Trophoblast cell (in vitro differentiated cells and primary cell): Measurements from ENCODE around the gene TDRD12.
"Not testable (repeated sequence)": the region's sequence is repeated elsewhere in the genome, so short reads cannot be mapped to it uniquely, and the experiment has no call there.

Source experiments
- DNase-seq, 2 donors: peaks; one replicate each; pipeline ENCODE4 v3.0.0-alpha.2; 2016
- H2AFZ ChIP-seq: 2 replicates; pipeline ENCODE4 v1.6.1; 2013; ENCODE audit warnings: low read length, moderate library complexity, mild to moderate bottlenecking; ENCODE audit not compliant: insufficient read depth, poor library complexity
- H2AK5ac ChIP-seq: 2 replicates; pipeline ENCODE4 v1.6.1; 2013; ENCODE audit warnings: mild to moderate bottlenecking, low read length
- H2BK120ac ChIP-seq: 2 replicates; pipeline ENCODE4 v1.6.1; 2013; ENCODE audit warnings: low read length, mild to moderate bottlenecking, moderate library complexity; ENCODE audit not compliant: insufficient read depth, poor library complexity
- H2BK12ac ChIP-seq: 2 replicates; pipeline ENCODE4 v1.6.1; 2013; ENCODE audit warnings: mild to moderate bottlenecking, low read length, moderate library complexity
- H2BK5ac ChIP-seq: 2 replicates; pipeline ENCODE4 v1.6.1; 2013; ENCODE audit warnings: low read length, low read depth, moderate library complexity, mild to moderate bottlenecking; ENCODE audit not compliant: poor library complexity
- H3K14ac ChIP-seq: 2 replicates; pipeline ENCODE4 v1.6.1; 2013; ENCODE audit warnings: mild to moderate bottlenecking, low read length
- H3K18ac ChIP-seq: 2 replicates; pipeline ENCODE4 v1.6.1; 2013; ENCODE audit warnings: mild to moderate bottlenecking, low read length
- H3K23ac ChIP-seq: 2 replicates; pipeline ENCODE4 v1.6.1; 2013; ENCODE audit warnings: low read length
- H3K27ac ChIP-seq: 2 replicates; pipeline ENCODE4 v1.5.1; 2013; ENCODE audit warnings: low read depth, mild to moderate bottlenecking, inconsistent platforms, low read length, moderate library complexity
- H3K27me3 ChIP-seq: 2 replicates; pipeline ENCODE4 v1.6.1; 2013; ENCODE audit warnings: inconsistent platforms, mild to moderate bottlenecking, low read length, moderate library complexity; ENCODE audit not compliant: insufficient read depth
- H3K36me3 ChIP-seq, 2 experiments: 1 replicate in 1 of 2; 2 replicates in 1 of 2; pipeline ENCODE4 v1.6.1; 2013; ENCODE audit warnings: low read length in 2 of 2, mild to moderate bottlenecking in 2 of 2, moderate library complexity in 1 of 2; ENCODE audit not compliant: insufficient read depth in 2 of 2, control insufficient read depth in 1 of 2
- H3K4ac ChIP-seq: 2 replicates; pipeline ENCODE4 v1.6.1; 2013; ENCODE audit warnings: low read depth, mild to moderate bottlenecking, low read length, moderate library complexity
- H3K4me1 ChIP-seq, 2 experiments: 1 replicate in 1 of 2; 2 replicates in 1 of 2; pipeline ENCODE4 v1.6.1; 2013; ENCODE audit warnings: low read length in 2 of 2, mild to moderate bottlenecking in 2 of 2, moderate library complexity in 1 of 2; ENCODE audit not compliant: insufficient read depth in 2 of 2, control insufficient read depth in 1 of 2
- H3K4me2 ChIP-seq: 2 replicates; pipeline ENCODE4 v1.6.1; 2013; ENCODE audit warnings: inconsistent platforms, mild to moderate bottlenecking, low read length, moderate library complexity
- H3K4me3 ChIP-seq: 2 replicates; pipeline ENCODE4 v1.5.1; 2013; ENCODE audit warnings: mild to moderate bottlenecking, low read depth, low read length, inconsistent platforms
- H3K79me1 ChIP-seq: one replicate; pipeline ENCODE4 v1.6.1; 2013; ENCODE audit warnings: low read length
- H3K79me2 ChIP-seq: 2 replicates; pipeline ENCODE4 v1.6.1; 2013; ENCODE audit warnings: low read length, mild to moderate bottlenecking; ENCODE audit not compliant: control insufficient read depth, insufficient read depth, poor library complexity
- H3K9ac ChIP-seq: 2 replicates; pipeline ENCODE4 v1.6.1; 2013; ENCODE audit warnings: mild to moderate bottlenecking, low read length
- H3K9me3 ChIP-seq: 2 replicates; pipeline ENCODE4 v1.6.1; 2013; ENCODE audit warnings: low read depth, mild to moderate bottlenecking, control low read depth, inconsistent platforms, low read length; ENCODE audit not compliant: insufficient read depth
- H4K12ac ChIP-seq: 2 replicates; pipeline ENCODE4 v1.6.1; 2013; ENCODE audit warnings: low read depth, mild to moderate bottlenecking, low read length, moderate library complexity
- H4K8ac ChIP-seq: 2 replicates; pipeline ENCODE4 v1.6.1; 2013; ENCODE audit warnings: low read depth, mild to moderate bottlenecking, low read length, moderate library complexity
- H4K91ac ChIP-seq: one replicate; pipeline ENCODE4 v1.6.1; 2013; ENCODE audit warnings: low read depth, mild to moderate bottlenecking, low read length, moderate library complexity
- WGBS: extraction: QIAGEN DNeasy Blood & Tissue Kit; methylation state at CpG from one replicate; pipeline ENCODE4 v1.1.7; 2013; ENCODE audit warnings: missing lambda C conversion rate; ENCODE audit not compliant: insufficient read length, insufficient coverage; ENCODE audit errors: extremely low coverage; 5-methylcytosine and 5-hydroxymethylcytosine counted together

TDRD12 gene

GRCh38 chr19:32837531-32837930, 118.0 kb downstream of the TDRD12 start:
- no peak overlapping the region for H4K12ac ChIP-seq
- H3K14ac ChIP-seq = no peak overlapping the region
- no peaks in the 10 kb centered on the region for H3K36me3 ChIP-seq
- no peak overlapping the region for H2BK5ac ChIP-seq
- no peak overlapping the region for H4K91ac ChIP-seq
- H3K23ac ChIP-seq = no peak overlapping the region
- H4K8ac ChIP-seq = no peak overlapping the region
- H3K27ac ChIP-seq = no peak overlapping the region
- no peaks in the 10 kb centered on the region for H3K79me2 ChIP-seq
- no peaks in the 10 kb centered on the region for H3K9me3 ChIP-seq
- H2AK5ac ChIP-seq = no peak overlapping the region
- no peaks in the 10 kb centered on the region for H3K4me1 ChIP-seq
- no peak overlapping the region for H2BK12ac ChIP-seq
- H3K79me1 ChIP-seq = no peaks in the 10 kb centered on the region
- H3K4me3 ChIP-seq = no peak overlapping the region
- no peak for DNase-seq
- H2AFZ ChIP-seq = no peak overlapping the region
- H2BK120ac ChIP-seq = no peak overlapping the region
- no peak overlapping the region for H3K18ac ChIP-seq
- WGBS = no CpG with 5 or more reads among the region's 7 CpGs
- H3K27me3 ChIP-seq = no peaks in the 10 kb centered on the region
- H3K9ac ChIP-seq = no peak overlapping the region
- no peak overlapping the region for H3K4ac ChIP-seq
- H3K4me2 ChIP-seq = no peak overlapping the region

- no peak overlapping the region for H3K4me3 ChIP-seq
- no peak overlapping the region for H3K14ac ChIP-seq
- no peak overlapping the region for H3K18ac ChIP-seq
- no CpG with 5 or more reads among the region's 8 CpGs for WGBS
- no peaks in the 10 kb centered on the region for H3K4me1 ChIP-seq
- no peak overlapping the region for H3K9ac ChIP-seq
- no peaks in the 10 kb centered on the region for H3K9me3 ChIP-seq
- H3K27me3 ChIP-seq = no peaks in the 10 kb centered on the region
- no peaks in the 10 kb centered on the region for H3K79me1 ChIP-seq
- H3K4me2 ChIP-seq = no peak overlapping the region
- H2AK5ac ChIP-seq = no peak overlapping the region
- DNase-seq = no peak
- no peak overlapping the region for H2AFZ ChIP-seq
- H4K12ac ChIP-seq = no peak overlapping the region
- H3K36me3 ChIP-seq = no peaks in the 10 kb centered on the region
- no peak overlapping the region for H2BK120ac ChIP-seq
- no peak overlapping the region for H4K8ac ChIP-seq
- no peak overlapping the region for H2BK12ac ChIP-seq
- H3K23ac ChIP-seq = no peak overlapping the region
- no peak overlapping the region for H4K91ac ChIP-seq
- no peak overlapping the region for H3K4ac ChIP-seq
- H2BK5ac ChIP-seq = no peak overlapping the region
- H3K27ac ChIP-seq = no peak overlapping the region
- H3K79me2 ChIP-seq = no peaks in the 10 kb centered on the region
Measured at GRCh38 chr19:32842061-32842460, 122.5 kb downstream of the TDRD12 start.

GRCh38 chr19:32843716-32844245, 124.2 kb downstream of the TDRD12 start:
- H3K27me3 ChIP-seq = no peaks in the 10 kb centered on the region
- DNase-seq = no peak
- no CpG with 5 or more reads among the region's 19 CpGs for WGBS

GRCh38 chr19:32848035-32848434, 128.5 kb downstream of the TDRD12 start:
- H4K12ac ChIP-seq, H3K18ac ChIP-seq, H3K9ac ChIP-seq, H3K9me3 ChIP-seq, H3K14ac ChIP-seq, H3K23ac ChIP-seq, H4K91ac ChIP-seq, H2BK5ac ChIP-seq, H3K4me1 ChIP-seq, H4K8ac ChIP-seq, DNase-seq, H3K79me1 ChIP-seq, H3K36me3 ChIP-seq, H2AK5ac ChIP-seq, H3K4me3 ChIP-seq, H2AFZ ChIP-seq, H3K4ac ChIP-seq, H3K79me2 ChIP-seq, H3K4me2 ChIP-seq, H2BK120ac ChIP-seq, H3K27ac ChIP-seq, H2BK12ac ChIP-seq, H3K27me3 ChIP-seq: not testable (repeated sequence)
- WGBS = no CpG with 5 or more reads among the region's 2 CpGs

More at GRCh38 chr19:32843716-32844245, 124.2 kb downstream of the TDRD12 start:
- H3K4me2 ChIP-seq = no peak overlapping the region
- no peaks in the 10 kb centered on the region for H3K36me3 ChIP-seq
- no peak overlapping the region for H3K4ac ChIP-seq
- H3K4me3 ChIP-seq = no peak overlapping the region
- H2AFZ ChIP-seq = no peak overlapping the region
- no peak overlapping the region for H2BK5ac ChIP-seq
- H3K14ac ChIP-seq = no peak overlapping the region
- H3K9me3 ChIP-seq = no peaks in the 10 kb centered on the region
- no peaks in the 10 kb centered on the region for H3K4me1 ChIP-seq
- no peak overlapping the region for H4K8ac ChIP-seq
- no peak overlapping the region for H2BK12ac ChIP-seq
- H3K27ac ChIP-seq = no peak overlapping the region
- H3K18ac ChIP-seq = no peak overlapping the region
- no peak overlapping the region for H2AK5ac ChIP-seq
- H4K91ac ChIP-seq = no peak overlapping the region
- H2BK120ac ChIP-seq = no peak overlapping the region
- H3K79me1 ChIP-seq = no peaks in the 10 kb centered on the region
- no peak overlapping the region for H4K12ac ChIP-seq
- no peak overlapping the region for H3K9ac ChIP-seq
- no peaks in the 10 kb centered on the region for H3K79me2 ChIP-seq
- no peak overlapping the region for H3K23ac ChIP-seq
